ENCODE results near the gene CSNK2A1.
A peak's percentile ranks its signal among the peaks of the same experiment; 100 is the strongest.

The CSNK2A1 gene

DNA sequence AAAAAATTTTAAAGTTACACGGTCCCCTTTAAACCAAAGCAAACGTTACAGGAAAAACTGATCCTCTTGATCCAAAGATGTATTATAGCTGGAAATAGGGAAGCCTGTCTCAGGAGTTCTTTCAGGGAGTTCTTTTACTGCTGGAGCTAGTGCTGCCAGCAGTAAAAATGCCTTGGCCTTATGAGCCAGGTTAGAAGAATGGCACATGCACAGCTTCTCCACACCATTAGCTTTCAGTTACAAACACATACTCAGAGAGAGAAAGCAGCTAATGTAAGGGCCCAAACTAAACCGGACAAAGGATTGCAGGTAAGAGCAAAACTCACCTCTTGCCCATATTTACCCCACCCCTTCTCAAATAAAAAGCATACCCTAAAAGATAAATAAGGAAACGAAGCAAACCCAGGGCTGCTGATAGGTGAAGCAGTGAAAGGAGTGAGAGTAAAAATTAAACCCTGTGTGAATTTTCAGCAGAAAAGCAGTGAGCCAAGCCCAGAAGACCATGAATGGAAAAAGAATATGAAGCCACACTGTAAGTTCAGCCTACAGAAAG lies 100.3 kb downstream of the CSNK2A1 start:
- DNase-seq (ENCODE audit: low spot score in 2 of 2) (no peak), ATAC-seq (no peak)
- H3K36me3 Mint-ChIP-seq = peaks cover 99% of the 10 kb centered on the region
- peak overlapping the region; percentile 34 for H3K27ac Mint-ChIP-seq
- H3K4me1 Mint-ChIP-seq = peaks cover 29% of the 10 kb centered on the region
- no peak overlapping the region for H3K4me3 Mint-ChIP-seq
- no peaks in the 10 kb centered on the region for H3K9me3 Mint-ChIP-seq

DNA sequence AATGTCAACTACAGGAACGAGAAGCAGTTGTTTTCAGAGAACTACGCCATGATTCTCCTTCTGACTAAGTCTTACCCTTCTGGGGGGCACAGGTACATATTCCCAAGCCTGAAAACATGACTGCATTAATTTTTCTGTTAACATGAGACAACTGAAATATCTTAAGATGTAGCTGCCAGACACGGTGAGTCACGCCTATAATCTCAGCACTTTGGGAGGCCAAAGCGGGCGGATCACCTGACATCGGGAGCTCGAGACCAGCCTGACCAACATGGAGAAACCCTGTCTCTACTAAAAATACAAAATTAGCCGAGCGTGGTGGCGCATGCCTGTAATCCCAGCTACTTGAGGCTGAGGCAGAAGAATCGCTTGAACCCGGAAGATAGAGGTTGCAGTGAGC lies 103.0 kb downstream of the CSNK2A1 start:
- Mint-ChIP-seq H3K36me3 (peaks cover 99% of the 10 kb centered on the region), H3K4me1 (peaks cover 48% of the 10 kb centered on the region), H3K4me3 (no peak overlapping the region), H3K9me3 (no peaks in the 10 kb centered on the region), H3K27ac (peak overlapping the region; percentile 86)
- ATAC-seq (no peak), DNase-seq (ENCODE audit: low spot score in 2 of 2) (no peak)

DNA sequence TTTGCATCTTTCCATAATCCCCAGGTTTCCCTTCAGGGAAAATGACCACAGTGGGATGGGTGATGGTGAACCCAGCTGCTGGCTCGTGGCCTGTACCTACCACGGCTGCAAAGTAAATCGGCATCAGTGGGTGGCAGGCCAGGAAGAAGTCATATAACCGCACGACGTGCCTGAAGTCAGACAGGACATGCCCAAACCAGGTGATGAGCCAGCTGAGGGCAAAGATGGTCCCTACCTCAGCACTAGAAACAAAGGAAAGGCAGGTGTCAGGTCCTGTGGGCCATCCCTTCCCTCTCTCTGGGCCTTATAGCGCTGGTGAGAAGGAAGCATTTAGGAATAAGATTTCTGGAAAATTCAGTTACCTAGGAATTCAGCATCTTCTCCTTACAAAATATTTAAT lies 103.4 kb downstream of the CSNK2A1 start:
- Mint-ChIP-seq H3K36me3 (peaks cover 99% of the 10 kb centered on the region), H3K4me3 (peak overlapping the region; percentile 63), H3K9me3 (no peaks in the 10 kb centered on the region), H3K4me1 (peaks cover 48% of the 10 kb centered on the region), H3K27ac (peak overlapping the region; percentile 86)
- ATAC-seq = no peak
- DNase-seq (ENCODE audit: low spot score in 2 of 2) = no peak

DNA sequence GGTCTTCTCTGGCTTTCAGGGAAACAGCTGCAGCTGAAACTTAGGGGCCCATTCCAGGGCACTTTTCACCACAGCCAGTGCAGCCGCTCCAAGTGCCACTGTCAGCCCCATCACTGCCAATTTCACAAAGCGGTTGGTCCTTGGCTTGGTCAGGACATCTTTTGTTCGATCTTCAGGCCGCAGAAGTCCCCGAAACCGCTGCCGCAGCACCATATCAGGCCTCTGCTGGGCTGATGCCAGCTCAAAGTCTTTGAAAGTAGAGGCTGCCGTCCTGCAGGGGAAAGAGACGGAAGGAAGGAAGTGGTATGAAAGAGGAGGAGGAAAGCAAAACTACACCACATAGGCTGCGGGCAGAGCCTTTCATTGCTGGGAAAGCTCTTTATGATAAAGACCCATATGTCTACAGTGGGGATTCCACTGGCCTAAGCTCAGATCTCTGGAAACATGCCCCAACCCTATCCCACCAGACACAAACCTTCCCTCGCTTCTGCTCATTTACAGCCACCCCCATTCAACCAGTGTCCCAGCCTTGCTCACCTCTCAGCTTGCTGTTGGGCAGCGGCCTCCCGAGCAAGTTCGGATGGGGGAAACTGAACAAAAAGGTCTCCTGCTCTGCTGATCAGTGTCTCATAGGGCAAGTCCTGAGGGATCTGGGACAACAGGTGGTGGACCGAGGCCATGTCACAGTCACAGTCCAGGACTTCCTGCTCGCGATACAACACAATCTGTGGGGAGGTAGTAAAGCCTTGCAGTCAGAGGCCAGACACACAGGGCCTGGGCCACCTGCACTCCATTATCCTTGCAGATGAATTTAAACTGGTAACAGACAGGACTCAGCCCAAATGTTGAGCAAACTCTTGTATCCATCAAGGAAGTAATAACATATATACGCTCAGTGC lies 104.8 kb downstream of the CSNK2A1 start:
- Mint-ChIP-seq H3K9me3 (no peaks in the 10 kb centered on the region), H3K27ac (peak overlapping the region; percentile 86), H3K4me3 (peak overlapping the region; percentile 63), H3K36me3 (peaks cover 99% of the 10 kb centered on the region), H3K4me1 (peaks cover 57% of the 10 kb centered on the region)
- DNase-seq (ENCODE audit: low spot score in 2 of 2) (peak in 1 of 2 donors; percentile 74), ATAC-seq (peak; percentile 77)

DNA sequence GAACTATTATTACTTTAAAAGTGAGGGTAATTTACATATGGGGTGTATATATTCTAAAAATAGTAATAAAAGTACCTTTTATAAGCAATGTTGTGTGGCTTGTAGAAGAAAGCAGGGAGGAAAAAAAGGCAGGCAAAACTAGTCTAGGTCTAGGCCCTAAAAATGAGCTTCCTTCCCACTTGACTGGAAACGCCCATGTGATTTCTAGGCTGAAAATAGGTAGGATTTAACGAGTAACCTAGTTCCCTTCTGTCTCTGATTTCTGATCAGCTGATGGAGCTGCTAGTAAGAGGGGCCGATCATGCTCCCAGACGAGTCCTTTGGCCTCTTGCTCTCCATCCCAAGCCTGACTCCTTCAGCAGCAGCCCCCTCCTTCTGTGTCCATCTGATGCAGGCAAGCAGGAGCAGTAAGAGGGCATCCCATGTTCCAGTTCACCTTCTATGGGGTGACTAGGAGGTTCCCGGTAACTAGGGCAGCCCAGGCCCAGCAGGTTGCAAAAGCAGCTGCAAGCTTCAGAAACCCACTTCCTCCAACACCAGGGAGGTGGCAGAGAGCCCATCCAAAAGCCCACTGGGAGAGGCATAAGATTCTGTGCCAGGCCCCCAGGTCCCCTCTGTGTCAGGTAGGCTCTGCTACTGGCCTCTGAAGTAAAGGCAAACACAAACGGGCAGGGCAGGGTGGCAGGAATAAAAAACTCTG lies 105.7 kb downstream of the CSNK2A1 start:
- DNase-seq (ENCODE audit: low spot score in 2 of 2) = no peak
- no peaks in the 10 kb centered on the region for H3K9me3 Mint-ChIP-seq
- ATAC-seq = no peak

DNA sequence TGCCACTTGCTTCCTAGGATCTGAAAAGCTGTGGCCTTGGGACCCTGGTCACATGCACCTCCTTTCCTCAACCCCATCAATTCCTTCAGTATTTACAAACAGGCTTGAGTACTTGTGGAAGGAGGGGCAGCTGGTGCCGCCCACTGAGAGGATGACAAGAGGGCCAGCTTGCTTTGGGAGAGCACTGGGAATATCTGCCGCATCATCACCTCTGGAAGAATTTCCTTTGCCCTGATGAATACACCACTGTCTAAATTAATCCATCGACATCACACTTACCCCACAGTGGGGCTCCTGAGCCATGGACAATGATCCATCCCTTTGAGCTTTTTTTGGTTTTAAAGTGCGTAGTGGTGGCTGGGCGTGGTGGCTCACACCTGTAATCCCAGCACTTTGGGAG lies 107.1 kb downstream of the CSNK2A1 start:
- H3K4me3 Mint-ChIP-seq = no peak overlapping the region
- ATAC-seq = no peak
- no peaks in the 10 kb centered on the region for H3K9me3 Mint-ChIP-seq
- H3K36me3 Mint-ChIP-seq = peaks cover 92% of the 10 kb centered on the region
- peaks cover 77% of the 10 kb centered on the region for H3K4me1 Mint-ChIP-seq
- no peak for DNase-seq (ENCODE audit: low spot score in 2 of 2)
- no peak overlapping the region for H3K27ac Mint-ChIP-seq

More for the DNA sequence above, 105.7 kb downstream of the CSNK2A1 start:
- Mint-ChIP-seq H3K27ac (peak overlapping the region; percentile 86), H3K4me3 (peak overlapping the region; percentile 63), H3K4me1 (peaks cover 65% of the 10 kb centered on the region), H3K36me3 (peaks cover 98% of the 10 kb centered on the region)

DNA sequence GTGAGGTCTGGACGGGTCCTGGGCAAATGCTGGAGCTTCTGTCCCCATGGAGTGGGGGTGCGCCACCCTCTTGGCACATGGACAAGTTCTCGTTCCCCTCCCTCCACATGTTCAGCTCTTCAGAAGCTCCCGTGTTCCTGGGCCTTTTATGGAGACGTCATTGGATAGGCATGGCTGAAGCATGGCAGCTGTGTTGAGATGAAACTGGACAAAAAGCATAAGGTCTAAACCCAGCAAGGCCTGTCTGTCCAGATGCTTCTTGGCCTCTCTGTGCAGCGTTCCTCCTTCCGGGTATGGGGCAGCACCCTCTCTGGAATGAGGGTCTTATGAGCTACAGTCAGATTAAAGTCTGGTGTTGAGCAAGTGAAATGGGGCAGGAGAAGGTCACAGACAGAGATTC lies 108.0 kb downstream of the CSNK2A1 start:
- ATAC-seq (no peak), DNase-seq (ENCODE audit: low spot score in 2 of 2) (no peak)
- H3K36me3 Mint-ChIP-seq = peaks cover 92% of the 10 kb centered on the region
- peak overlapping the region; percentile 60 for H3K27ac Mint-ChIP-seq
- H3K4me1 Mint-ChIP-seq = peaks cover 85% of the 10 kb centered on the region
- H3K4me3 Mint-ChIP-seq = no peak overlapping the region
- H3K9me3 Mint-ChIP-seq = no peaks in the 10 kb centered on the region

DNA sequence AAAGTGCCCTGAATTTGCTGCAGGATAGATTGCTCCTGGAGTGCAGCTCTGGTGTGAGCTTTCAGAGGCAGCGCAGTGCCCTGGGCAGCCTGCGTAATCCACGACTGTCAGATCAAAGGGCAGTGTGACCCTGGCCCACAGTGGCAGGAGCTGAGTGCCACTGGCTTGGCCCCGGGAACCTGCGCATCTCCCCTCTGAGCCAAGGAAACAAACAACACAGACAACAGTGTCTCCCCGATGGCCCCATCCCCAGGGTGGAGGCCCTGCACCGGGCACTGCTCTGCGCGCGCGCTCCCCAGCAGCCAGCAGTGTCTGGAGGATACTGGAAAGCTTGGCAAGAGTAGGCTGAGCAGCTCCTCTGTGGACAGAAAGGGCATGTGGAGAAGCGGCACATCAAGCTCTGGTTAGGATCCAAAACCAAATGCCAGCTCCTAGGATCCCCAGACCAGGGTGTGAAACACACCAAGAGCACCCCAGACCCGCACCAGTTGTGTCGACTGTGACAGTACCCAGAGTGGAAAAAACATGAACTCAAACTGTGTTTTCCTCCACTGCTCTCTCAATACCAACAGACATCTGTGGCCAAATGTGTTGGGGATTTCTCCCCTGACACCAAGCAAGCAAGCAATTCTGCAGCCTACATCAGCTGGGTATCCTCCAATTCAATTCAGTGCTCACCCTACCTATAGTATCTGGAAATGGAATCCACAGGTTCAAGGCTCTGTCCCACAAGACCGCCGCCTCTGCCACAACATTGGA lies 108.8 kb downstream of the CSNK2A1 start:
- no peak for ATAC-seq
- Mint-ChIP-seq H3K27ac (peak overlapping the region; percentile 95), H3K4me3 (peak overlapping the region; percentile 66), H3K36me3 (peaks cover 92% of the 10 kb centered on the region), H3K4me1 (peaks cover 88% of the 10 kb centered on the region), H3K9me3 (no peaks in the 10 kb centered on the region)
- DNase-seq (ENCODE audit: low spot score in 2 of 2) = no peak

DNA sequence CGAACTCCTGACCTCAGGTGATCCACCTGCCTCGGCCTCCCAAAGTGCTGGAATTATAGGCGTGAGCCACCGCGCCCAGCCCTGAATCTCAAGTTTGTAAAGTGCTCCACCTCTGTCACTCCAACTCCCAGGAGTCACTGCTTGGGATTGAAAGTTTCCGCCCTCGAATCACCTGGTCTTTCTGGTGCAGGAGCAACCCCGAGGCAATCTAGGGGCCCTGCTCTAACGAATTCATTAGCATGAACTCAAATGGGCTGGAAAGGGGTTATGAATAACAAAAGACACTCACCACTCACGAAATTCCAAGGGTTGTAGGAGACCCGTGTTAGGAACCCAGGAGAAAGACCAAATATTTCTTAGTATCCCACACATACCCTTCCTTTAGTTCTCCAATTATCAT lies 109.4 kb downstream of the CSNK2A1 start:
- no peaks in the 10 kb centered on the region for H3K9me3 Mint-ChIP-seq
- H3K36me3 Mint-ChIP-seq = peaks cover 89% of the 10 kb centered on the region
- H3K4me1 Mint-ChIP-seq = peaks cover 85% of the 10 kb centered on the region

DNA sequence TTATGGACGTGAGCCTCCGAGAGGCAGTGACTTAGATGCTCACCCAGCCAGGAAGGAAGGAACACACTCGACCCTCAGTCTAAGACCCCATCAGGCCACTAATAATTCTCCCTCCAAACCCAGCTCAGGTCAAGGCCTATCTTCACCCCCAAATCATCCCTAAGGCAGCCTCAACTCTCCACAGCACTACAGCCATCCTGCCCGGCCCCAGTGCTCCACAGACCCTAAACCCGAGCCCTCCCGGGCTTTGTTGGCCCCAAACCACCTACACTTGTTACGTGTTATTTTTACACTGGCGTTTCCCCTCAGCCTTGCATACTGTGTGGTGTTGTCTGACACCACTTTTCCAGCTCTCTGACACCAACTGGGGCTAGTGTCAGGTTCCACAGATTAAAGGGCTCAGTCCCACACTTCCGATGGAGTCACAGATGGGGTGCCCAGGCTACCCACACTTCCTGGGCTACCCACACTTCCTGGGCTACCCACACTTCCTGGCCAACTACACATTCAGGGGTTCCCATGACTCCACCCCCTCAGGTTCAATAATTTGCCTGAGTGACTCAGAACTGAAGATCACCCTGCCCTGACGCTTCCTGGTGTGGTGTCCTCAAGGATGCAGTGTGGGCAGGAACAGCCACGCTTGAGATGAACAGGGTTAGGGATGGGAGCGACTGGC lies 110.2 kb downstream of the CSNK2A1 start:
- peaks cover 77% of the 10 kb centered on the region for H3K4me1 Mint-ChIP-seq
- H3K9me3 Mint-ChIP-seq = no peaks in the 10 kb centered on the region
- H3K4me3 Mint-ChIP-seq = peak overlapping the region; percentile 66
- DNase-seq (ENCODE audit: low spot score in 2 of 2) = peak; percentile 42 to 83
- peak overlapping the region; percentile 95 for H3K27ac Mint-ChIP-seq
- peaks cover 90% of the 10 kb centered on the region for H3K36me3 Mint-ChIP-seq
- peak; percentile 94 for ATAC-seq

More for the DNA sequence above, 109.4 kb downstream of the CSNK2A1 start:
- H3K4me3 Mint-ChIP-seq = peak overlapping the region; percentile 66
- peak overlapping the region; percentile 95 for H3K27ac Mint-ChIP-seq
- DNase-seq (ENCODE audit: low spot score in 2 of 2) = no peak
- ATAC-seq = no peak

DNA sequence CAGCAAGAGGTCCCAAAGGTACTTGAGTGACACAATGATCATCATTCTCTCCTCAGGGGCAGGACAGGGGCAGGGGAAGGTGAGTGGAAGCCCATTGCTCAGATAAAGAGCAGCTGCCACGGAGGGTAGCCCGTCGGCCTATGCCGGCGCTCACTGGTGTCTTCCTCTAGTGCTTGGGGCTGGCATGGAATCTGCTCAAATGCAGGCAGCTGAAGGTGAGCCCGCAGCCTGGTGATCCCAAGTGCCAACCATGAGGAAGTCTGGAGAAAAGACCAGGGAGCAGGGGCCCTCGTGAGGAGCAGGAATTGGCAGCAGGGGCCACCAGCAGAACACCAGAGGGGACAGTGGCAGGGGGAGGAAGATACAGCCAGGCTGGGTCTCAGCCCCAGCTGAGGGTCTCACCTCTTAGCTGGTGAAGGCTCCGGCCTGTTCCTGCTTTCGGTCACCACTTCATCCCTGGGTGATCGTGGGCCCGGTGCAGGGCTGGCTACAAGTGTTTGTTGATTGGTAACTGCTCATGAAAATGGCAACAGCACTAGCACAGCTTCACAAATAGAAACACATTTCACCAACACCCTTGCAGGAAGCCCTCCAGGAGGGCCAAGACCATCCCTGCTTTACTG lies 110.8 kb downstream of the CSNK2A1 start:
- H3K9me3 Mint-ChIP-seq = no peaks in the 10 kb centered on the region
- H3K36me3 Mint-ChIP-seq = peaks cover 90% of the 10 kb centered on the region
- H3K27ac Mint-ChIP-seq = peak overlapping the region; percentile 95
- H3K4me1 Mint-ChIP-seq = peaks cover 70% of the 10 kb centered on the region
- peak overlapping the region; percentile 66 for H3K4me3 Mint-ChIP-seq
- ATAC-seq = no peak
- no peak for DNase-seq (ENCODE audit: low spot score in 2 of 2)

DNA sequence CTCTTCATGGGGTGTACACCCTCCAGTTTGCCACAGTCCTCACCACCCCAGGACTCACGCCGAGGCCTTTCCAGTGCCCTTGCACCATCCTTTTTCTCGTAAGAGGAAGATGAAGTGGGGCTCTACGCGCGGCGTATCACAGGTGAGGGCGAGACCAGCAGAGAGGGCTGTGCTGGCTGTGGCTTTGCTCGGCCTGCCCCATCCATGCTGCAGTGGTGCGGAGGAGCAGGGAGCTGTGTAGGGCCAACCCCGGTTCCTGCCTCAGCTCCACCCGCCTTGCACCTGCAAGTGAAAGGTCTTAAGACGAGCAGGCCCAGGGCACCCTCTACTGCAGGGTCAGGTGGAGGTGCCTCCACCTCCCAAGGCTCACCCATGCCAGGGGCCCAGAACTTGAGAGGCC lies 111.4 kb downstream of the CSNK2A1 start:
- H3K9me3 Mint-ChIP-seq = no peaks in the 10 kb centered on the region
- H3K4me1 Mint-ChIP-seq = peaks cover 64% of the 10 kb centered on the region
- peaks cover 90% of the 10 kb centered on the region for H3K36me3 Mint-ChIP-seq
- DNase-seq (ENCODE audit: low spot score in 2 of 2) (no peak), ATAC-seq (no peak)
- peak overlapping the region; percentile 95 for H3K27ac Mint-ChIP-seq
- peak overlapping the region; percentile 66 for H3K4me3 Mint-ChIP-seq

DNA sequence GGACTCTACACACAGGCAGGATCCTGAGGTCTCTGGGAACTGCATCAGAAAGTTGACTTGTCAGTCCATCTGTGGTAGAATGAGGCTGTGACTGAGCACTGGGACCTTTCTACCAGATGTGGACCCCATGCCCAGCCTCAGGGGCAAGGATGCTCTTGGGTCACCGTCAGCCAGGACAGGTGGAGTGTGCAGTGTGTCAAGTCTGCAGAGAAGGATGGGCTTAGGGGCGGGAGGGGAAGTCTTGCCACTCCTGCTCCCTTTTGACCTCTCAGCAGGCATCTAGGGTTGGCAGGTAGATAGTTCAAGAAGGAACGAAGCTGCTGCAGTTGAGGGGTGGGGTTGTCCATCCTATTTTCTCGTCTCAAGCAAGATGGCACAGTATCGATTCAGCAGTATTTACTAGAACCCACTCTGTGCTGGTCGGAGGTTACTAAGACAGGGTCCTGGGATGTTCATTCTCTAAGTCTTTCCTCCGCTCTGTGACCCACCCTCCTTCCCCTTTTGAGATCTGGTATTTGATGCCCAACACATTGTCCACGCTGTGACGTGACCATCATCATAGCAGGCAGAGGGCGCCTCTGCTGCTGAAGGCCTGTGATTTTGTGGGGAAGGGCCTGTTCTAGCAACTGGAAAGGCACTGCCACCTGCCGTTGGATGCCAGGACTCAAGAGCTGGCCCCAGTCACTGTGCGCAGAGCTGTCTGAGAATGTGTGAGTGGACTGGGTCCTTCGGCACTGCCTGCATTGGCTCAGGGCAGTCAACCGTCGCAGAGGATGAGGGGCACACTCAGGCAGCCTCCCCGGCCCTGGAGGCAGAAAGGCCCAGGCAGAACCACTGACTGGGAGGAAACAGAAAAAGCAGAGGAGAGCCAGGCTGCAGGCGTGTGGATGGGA lies 112.3 kb downstream of the CSNK2A1 start:
- Mint-ChIP-seq H3K4me3 (no peak overlapping the region), H3K4me1 (peaks cover 62% of the 10 kb centered on the region)

More for the DNA sequence above, 112.3 kb downstream of the CSNK2A1 start:
- Mint-ChIP-seq H3K36me3 (peaks cover 90% of the 10 kb centered on the region), H3K9me3 (no peaks in the 10 kb centered on the region), H3K27ac (peak overlapping the region; percentile 95)
- DNase-seq (ENCODE audit: low spot score in 2 of 2) = no peak
- ATAC-seq = no peak

Data from stimulated activated effector memory CD8-positive, alpha-beta T cell treated with anti-CD3 and anti-CD28 coated beads, Interleukin-12 subunit alpha, Interleukin-12 subunit beta, amount 100 ng/mL, for 72 hours (primary cell).